ENCODE measurements around the gene CAMK2G. TPM values are rescaled to one million over a fixed set of nuclear protein-coding genes. Genes with fewer than 3 reads are reported as not detected.

Gene CAMK2G
- polyA plus RNA-seq, 1 of the 3 experiments (the other 2 are of a cell fraction), result 41.4 TPM

- no peak overlapping the region for H3K4me2 ChIP-seq
- ChIA-PET POLR2A (no interaction called here), CTCF (interaction anchor here (1.7 to 37.3 kb wide), 3 partner anchors 13 to 215 kb away, joined by 4 to 753 read pairs (median 65); no protein-coding TSS in a partner anchor)
- peaks cover 0 to 11% of the 10 kb centered on the region in 2 experiments; a peak in 1 of 4 replicates for H3K4me1 ChIP-seq (ENCODE audit: control insufficient read depth in 1 of 2, insufficient read depth in 2 of 2, low read depth in 1 of 2, low read length in 1 of 2)
- H3K9me2 ChIP-seq, result no peaks in the 10 kb centered on the region
- H4K20me1 ChIP-seq (ENCODE audit: insufficient read depth), result peaks cover 31% of the 10 kb centered on the region
- WGBS (ENCODE audit: low lambda C conversion rate), result 98% methylated on average over 7 of the region's 7 CpGs
- no peak overlapping the region for H3K27ac ChIP-seq (ENCODE audit: low read depth in 2 of 2, low read length in 1 of 2)
- no peaks in the 10 kb centered on the region for H3K27me3 ChIP-seq (ENCODE audit: insufficient read depth)
- H3K9ac ChIP-seq, result no peak overlapping the region
- no peak for TF ChIP-seq TAF1 (IDR thresholded peaks at IDR 0.05; ENCODE audit: borderline replicate concordance, low read depth, low read length)
- TF ChIP-seq CHD2 (IDR thresholded peaks at IDR 0.05; ENCODE audit: low read length, partially characterized antibody), result no peak
- TF ChIP-seq GABPA (IDR thresholded peaks at IDR 0.05; ENCODE audit: low read depth), result no peak
- no peak for TF ChIP-seq EP300 (IDR thresholded peaks at IDR 0.05; ENCODE audit: borderline replicate concordance in 1 of 2, low read depth in 1 of 2, low read length in 1 of 2)
- no peak for TF ChIP-seq NFIC (IDR thresholded peaks at IDR 0.05; ENCODE audit: borderline replicate concordance)
- no peak for TF ChIP-seq ELF1 (IDR thresholded peaks at IDR 0.05)
- TF ChIP-seq MAX (IDR thresholded peaks at IDR 0.05; ENCODE audit: low read depth), result no peak
- no peak for TF ChIP-seq USF1 (IDR thresholded peaks at IDR 0.05; ENCODE audit: borderline replicate concordance, low read depth)
- no peak for TF ChIP-seq RFX5 (IDR thresholded peaks at IDR 0.05; ENCODE audit: low read length)
- H3K36me3 ChIP-seq (replicated peaks in 1 of 2; ENCODE audit: control insufficient read depth in 1 of 2, insufficient read depth in 2 of 2, low read length in 1 of 2), result peaks cover 22 to 65% of the 10 kb centered on the region in 2 experiments
- H3K4me3 ChIP-seq (ENCODE audit: low read depth in 2 of 2, low read length in 1 of 2), result no peak overlapping the region
- H2AFZ ChIP-seq (ENCODE audit: low read depth), result no peak overlapping the region
- no peaks in the 10 kb centered on the region for H3K9me3 ChIP-seq
- no peaks in the 10 kb centered on the region for H3F3A ChIP-seq (replicated peaks; ENCODE audit: insufficient read depth)
- no peak for DNase-seq
- H3K79me2 ChIP-seq (ENCODE audit: insufficient read depth), result peaks cover 50% of the 10 kb centered on the region
Measured at GRCh38 chr10:73866621-73867020, 7.7 kb downstream of the CAMK2G start.

- H3K9ac ChIP-seq, result no peak overlapping the region
- no peak overlapping the region for H2AFZ ChIP-seq (ENCODE audit: low read depth)
- CTCF ChIA-PET, result interaction anchor here (1.1 to 37.3 kb wide), 4 partner anchors 8 to 22 kb away, joined by 3 to 753 read pairs (median 34); partner anchors contain the start of gene CAMK2G
- no peaks in the 10 kb centered on the region for H3K27me3 ChIP-seq (ENCODE audit: insufficient read depth)
- TF ChIP-seq YY1 (IDR thresholded peaks at IDR 0.05; ENCODE audit: low read depth), result no peak
- TF ChIP-seq NFIC (IDR thresholded peaks at IDR 0.05; ENCODE audit: borderline replicate concordance), result no peak
- no peak for TF ChIP-seq RXRA (IDR thresholded peaks at IDR 0.05; ENCODE audit: borderline replicate concordance, low read depth)
- TF ChIP-seq RFX5 (IDR thresholded peaks at IDR 0.05; ENCODE audit: low read length), result no peak
- TF ChIP-seq EZH2phosphoT487 (IDR thresholded peaks at IDR 0.05; ENCODE audit: borderline replicate concordance, low read depth), result no peak
- TF ChIP-seq MXI1 (IDR thresholded peaks at IDR 0.05; ENCODE audit: low read depth, low read length), result no peak
- no peak overlapping the region for H3K4me3 ChIP-seq (ENCODE audit: low read depth in 2 of 2, low read length in 1 of 2)
- no peaks in the 10 kb centered on the region for H3K9me3 ChIP-seq
- WGBS (ENCODE audit: low lambda C conversion rate), result 98% methylated on average over 7 of the region's 11 CpGs
- no peak overlapping the region for H3K4me2 ChIP-seq
- H3K4me1 ChIP-seq (ENCODE audit: control insufficient read depth in 1 of 2, insufficient read depth in 2 of 2, low read depth in 1 of 2, low read length in 1 of 2), result peaks cover 0 to 6% of the 10 kb centered on the region in 2 experiments; a peak in 1 of 4 replicates
- peaks cover 45% of the 10 kb centered on the region for H3K79me2 ChIP-seq (ENCODE audit: insufficient read depth)
- H3K36me3 ChIP-seq (replicated peaks in 1 of 2; ENCODE audit: control insufficient read depth in 1 of 2, insufficient read depth in 2 of 2, low read length in 1 of 2), result peaks cover 19 to 63% of the 10 kb centered on the region in 2 experiments
- POLR2A ChIA-PET, result no interaction called here
- H3K9me2 ChIP-seq, result no peaks in the 10 kb centered on the region
- H3K27ac ChIP-seq (ENCODE audit: low read depth in 2 of 2, low read length in 1 of 2), result no peak overlapping the region
- no peaks in the 10 kb centered on the region for H3F3A ChIP-seq (replicated peaks; ENCODE audit: insufficient read depth)
- peaks cover 24% of the 10 kb centered on the region for H4K20me1 ChIP-seq (ENCODE audit: insufficient read depth)
- no peak for DNase-seq
Measured at GRCh38 chr10:73865459-73866442, 8.6 kb downstream of the CAMK2G start.
